Tibial nerve (tissue), 4 donors: ENCODE results near the gene SPATA31A5. TPM values are rescaled to one million over a fixed set of nuclear protein-coding genes. Genes with fewer than 3 reads are reported as not detected.
"Not testable (repeated sequence)": the region's sequence is repeated elsewhere in the genome, so short reads cannot be mapped to it uniquely, and the experiment has no call there.

ENCODE experiments used
- DNase-seq, 2 donors: peaks; one replicate each; pipeline ENCODE4 v3.0.0-alpha.2; 2019; ENCODE audit warnings: low spot score in 2 of 2
- H3K27ac ChIP-seq, 4 donors: fragments of 200-600 bp; sonication (generic) in 3 of 4; one replicate each; pipeline ENCODE4 v1.5.1; 2017 to 2019; ENCODE audit warnings: mild to moderate bottlenecking in 1 of 4
- H3K27me3 ChIP-seq, 2 donors: fragments of 200-600 bp; sonication (generic) in 1 of 2; one replicate each; pipeline versions ENCODE4 v1.5.1 to v1.6.0; 2017 to 2019
- H3K36me3 ChIP-seq, 3 donors: fragments of 200-600 bp; sonication (generic); one replicate each; pipeline ENCODE4 v1.5.1; 2018 to 2019
- H3K4me1 ChIP-seq, 4 donors: fragments of 200-600 bp; sonication (generic) in 3 of 4; one replicate each; pipeline ENCODE4 v1.5.1; 2017 to 2019
- H3K4me3 ChIP-seq, 4 donors: fragments of 200-600 bp; sonication (generic) in 3 of 4; one replicate each; pipeline ENCODE4 v1.5.1; 2017 to 2019; ENCODE audit warnings: mild to moderate bottlenecking in 1 of 4, moderate library complexity in 1 of 4
- H3K9me3 ChIP-seq, 4 donors: fragments of 200-600 bp; sonication (generic) in 3 of 4; one replicate each; pipeline ENCODE4 v1.5.1; 2017 to 2019
- WGBS, 2 donors: methylation state at CpG; one replicate each; pipeline ENCODE4 v1.1.5; 2018; 5-methylcytosine and 5-hydroxymethylcytosine counted together
- small RNA-seq: library from RNA; depleted of rRNA; stranded (forward); fragments of <200 nt; gene quantifications from one replicate; pipeline ENCODE3, GENCODE V24; 2016
- total RNA-seq, 4 donors: library from RNA; depleted of rRNA; stranded (reverse); fragments of >200 nt; gene quantifications; one replicate each; pipeline ENCODE4 v1.1.0, GENCODE V29; 2016

SPATA31A5 gene
- not detected for total RNA-seq

DNA sequence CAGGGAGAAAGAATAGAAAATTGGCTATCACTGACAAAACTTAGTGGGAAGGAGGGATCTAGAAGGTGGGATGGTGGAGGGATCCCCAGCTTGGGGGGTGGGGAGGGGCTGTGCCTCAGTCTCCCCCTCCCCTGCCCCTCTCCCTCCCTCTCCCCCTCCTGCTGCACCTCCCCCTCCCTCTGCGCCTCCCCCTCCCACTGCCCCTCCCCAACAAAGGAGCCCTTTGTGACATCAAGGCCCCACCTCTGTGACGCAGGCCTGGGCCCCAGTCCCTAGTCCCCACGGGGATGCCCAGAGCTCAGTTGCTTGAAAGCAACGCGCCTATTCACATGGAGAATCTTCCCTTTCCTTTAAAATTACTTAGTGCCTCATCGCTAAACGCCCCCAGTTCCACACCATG, at the start of gene SPATA31A5:
TSS of gene SPATA31A5 (plus strand) at position 301 of the 400 bp plus-strand sequence. CDS start at position 330, 29 bp downstream.
- H3K36me3 ChIP-seq, DNase-seq, H3K27ac ChIP-seq, H3K4me1 ChIP-seq, H3K27me3 ChIP-seq, H3K4me3 ChIP-seq, H3K9me3 ChIP-seq: not testable (repeated sequence)
- WGBS, 2 donors: no CpG with 5 or more reads among the region's 7 CpGs

DNA sequence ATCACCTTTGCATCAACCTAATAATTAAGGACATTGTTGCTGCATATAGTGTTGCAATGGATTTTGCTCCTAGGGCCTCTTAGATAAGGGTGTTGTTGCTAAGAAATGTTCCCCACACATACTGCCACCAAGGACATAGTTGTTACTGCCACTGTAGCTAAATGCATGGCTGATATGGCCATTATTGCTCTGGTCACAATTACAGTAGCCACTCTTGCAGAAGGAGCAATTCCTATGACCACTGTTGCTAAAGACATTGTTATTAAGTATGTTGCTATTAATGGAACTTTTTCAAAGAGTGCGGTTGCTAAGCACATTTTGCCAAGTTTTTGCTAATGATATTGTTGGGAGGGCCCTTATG, 48.8 kb downstream of the SPATA31A5 start:
- H3K27me3 ChIP-seq, H3K27ac ChIP-seq, H3K36me3 ChIP-seq, H3K4me3 ChIP-seq, H3K4me1 ChIP-seq, H3K9me3 ChIP-seq, DNase-seq: not testable (repeated sequence)
- no CpG with 5 or more reads among the region's 1 CpG for WGBS, 2 donors

DNA sequence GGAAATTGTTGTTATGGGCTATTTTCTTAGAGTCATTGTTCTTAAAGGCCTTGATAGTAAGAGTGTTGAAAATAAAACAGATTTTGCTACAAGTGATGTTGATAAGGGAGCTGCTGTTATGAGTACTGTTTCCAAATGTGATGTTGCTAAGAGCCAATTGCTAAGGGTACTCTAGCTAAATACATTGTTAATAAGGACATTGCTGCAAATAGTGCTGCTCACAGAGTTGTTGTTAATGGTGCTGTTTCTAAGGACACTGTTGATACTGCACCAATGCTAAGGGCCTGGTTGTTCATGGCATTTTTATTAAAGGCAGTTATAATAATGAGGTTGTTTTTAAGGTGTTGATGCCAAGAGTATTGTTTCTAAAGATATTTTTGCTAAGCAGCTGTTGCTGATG, 52.2 kb downstream of the SPATA31A5 start:
- not testable (repeated sequence) for DNase-seq, H3K9me3 ChIP-seq, H3K4me3 ChIP-seq, H3K36me3 ChIP-seq, H3K27me3 ChIP-seq, H3K4me1 ChIP-seq, H3K27ac ChIP-seq

Small RNA genes lying within 50 kb of the gene (small RNA-seq; reads per million reads assigned to genes)
- not detected for gene AL590491.3
